ENCODE results near the gene FNBP1L. TPM values are rescaled to one million over a fixed set of nuclear protein-coding genes. Genes with fewer than 3 reads are reported as not detected.

The FNBP1L gene
- total and polyA plus RNA-seq, 2 experiments from 2014 or later, result 56.3 to 132 TPM

GRCh38 chr1:93522721-93523120 lies 74.8 kb downstream of the FNBP1L start:
- no peak overlapping the region for H3K4me2 ChIP-seq
- peak overlapping the region; percentile 39; the same call in 1 of the 2 replicates for H3K27ac ChIP-seq (ENCODE audit: low read depth)
- TF ChIP-seq ZNF462 (CRISPR knock-in tag; IDR thresholded peaks at IDR 0.05) (no peak), REST (IDR thresholded peaks at IDR 0.05; ENCODE audit: unreplicated experiment) (no peak), STAT1 (IDR thresholded peaks at IDR 0.05; ENCODE audit: unreplicated experiment) (no peak), ZNF114 (CRISPR knock-in tag; IDR thresholded peaks at IDR 0.05) (no peak), EZH2 (IDR thresholded peaks at IDR 0.05; ENCODE audit: low read depth, unreplicated experiment) (no peak), NANOG (IDR thresholded peaks at IDR 0.05; ENCODE audit: borderline replicate concordance) (no peak), ZNF331 (CRISPR knock-in tag; IDR thresholded peaks at IDR 0.05; ENCODE audit: low read depth) (no peak), EZH2phosphoT487 (IDR thresholded peaks at IDR 0.05; ENCODE audit: unreplicated experiment) (no peak), CTCF (conservative IDR thresholded peaks at IDR 0.05; ENCODE audit: low read depth in 2 of 2) (no peak), ETS1 (IDR thresholded peaks at IDR 0.05) (no peak), CREB1 (CRISPR knock-in tag; IDR thresholded peaks at IDR 0.05; ENCODE audit: low read depth) (no peak), POLR2AphosphoS5 (IDR thresholded peaks at IDR 0.05; ENCODE audit: low read depth) (no peak)
- H3F3A ChIP-seq (replicated peaks; ENCODE audit: low read depth), result no peaks in the 10 kb centered on the region
- no peak overlapping the region for H2AFZ ChIP-seq
- H3K36me3 Mint-ChIP-seq (ENCODE audit: low read depth), result peaks cover 25% of the 10 kb centered on the region; the same call in 1 of the 3 replicates
- ATAC-seq (no peak), DNase-seq (ENCODE audit: low spot score) (no peak)
- peaks cover 54% of the 10 kb centered on the region for H3K79me2 ChIP-seq (replicated peaks; ENCODE audit: insufficient read depth)
- peaks cover 9% of the 10 kb centered on the region for H4K20me1 ChIP-seq (replicated peaks; ENCODE audit: insufficient read depth)
- peaks cover 7% of the 10 kb centered on the region; the same call in 1 of the 2 replicates for H3K36me3 ChIP-seq (ENCODE audit: insufficient read depth)
- peaks cover 11% of the 10 kb centered on the region for H3K4me1 Mint-ChIP-seq
- no peaks in the 10 kb centered on the region for H3K9me3 Mint-ChIP-seq
- H3K27me3 Mint-ChIP-seq (ENCODE audit: insufficient read depth, low read depth, poor library complexity), result peaks cover 2% of the 10 kb centered on the region
- H3K27ac Mint-ChIP-seq, result no peak overlapping the region
- H3K4me3 Mint-ChIP-seq, result no peak overlapping the region
- no peaks in the 10 kb centered on the region for H3K9me2 ChIP-seq (ENCODE audit: insufficient read depth)
- no peaks in the 10 kb centered on the region for H3K27me3 ChIP-seq (ENCODE audit: insufficient read depth)
- no peak overlapping the region for H3K4me3 ChIP-seq
- peaks cover 12% of the 10 kb centered on the region for H3K4me1 ChIP-seq (ENCODE audit: insufficient read depth)
